ENCODE results near the gene GPR39.
"Not testable (repeated sequence)": the region's sequence is repeated elsewhere in the genome, so short reads cannot be mapped to it uniquely, and the experiment has no call there.

Gene GPR39

DNA sequence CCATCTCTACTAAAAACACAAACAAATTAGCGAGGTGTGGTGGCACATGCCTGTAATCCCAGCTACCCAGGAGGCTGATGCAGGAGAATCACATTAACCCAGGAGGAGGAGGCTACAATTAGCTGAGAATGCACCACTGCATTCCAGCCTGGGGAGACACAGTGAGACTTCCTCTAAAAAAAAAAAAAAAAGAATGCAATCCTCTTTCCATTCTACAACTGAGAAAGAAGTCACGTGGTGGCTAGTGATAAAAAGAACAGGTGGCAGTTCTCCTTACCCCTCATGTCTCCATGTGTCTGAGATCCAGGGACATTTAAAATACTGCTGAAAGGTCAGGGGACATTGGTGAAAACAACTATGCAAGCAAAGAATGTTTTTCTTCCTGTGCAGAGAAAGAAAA is 24.4 kb upstream of the GPR39 start:
- no peak for TF ChIP-seq CTCF (IDR thresholded peaks at IDR 0.05; ENCODE audit: control insufficient read depth, extremely low read depth, insufficient read depth)
- DNase-seq (ENCODE audit: low read depth), result no peak
- no peak overlapping the region for H3K4me3 ChIP-seq (ENCODE audit: low read depth, low read length)

DNA sequence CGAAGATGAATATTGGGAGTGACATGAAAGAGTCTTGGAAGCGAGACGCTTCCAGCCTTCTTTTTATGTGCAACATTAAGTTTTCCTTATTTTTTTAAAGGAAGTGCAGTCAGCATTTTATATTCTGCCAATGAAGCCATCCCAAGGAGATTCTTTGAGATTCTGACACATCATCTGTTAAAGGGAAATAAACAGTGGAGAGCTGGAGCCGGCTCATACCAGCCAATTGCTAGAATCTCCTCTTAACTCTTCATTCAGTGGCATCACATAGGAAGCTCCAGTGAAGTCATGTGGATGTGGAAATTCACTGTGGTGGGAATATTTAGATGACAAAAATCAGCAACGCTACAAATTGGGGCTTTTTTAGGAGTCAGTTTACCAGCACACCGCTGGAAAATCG is 23.7 kb upstream of the GPR39 start:
- no peak for TF ChIP-seq CTCF (IDR thresholded peaks at IDR 0.05; ENCODE audit: control insufficient read depth, extremely low read depth, insufficient read depth)
- DNase-seq (ENCODE audit: low read depth), result no peak
- H3K4me3 ChIP-seq (ENCODE audit: low read depth, low read length), result no peak overlapping the region

DNA sequence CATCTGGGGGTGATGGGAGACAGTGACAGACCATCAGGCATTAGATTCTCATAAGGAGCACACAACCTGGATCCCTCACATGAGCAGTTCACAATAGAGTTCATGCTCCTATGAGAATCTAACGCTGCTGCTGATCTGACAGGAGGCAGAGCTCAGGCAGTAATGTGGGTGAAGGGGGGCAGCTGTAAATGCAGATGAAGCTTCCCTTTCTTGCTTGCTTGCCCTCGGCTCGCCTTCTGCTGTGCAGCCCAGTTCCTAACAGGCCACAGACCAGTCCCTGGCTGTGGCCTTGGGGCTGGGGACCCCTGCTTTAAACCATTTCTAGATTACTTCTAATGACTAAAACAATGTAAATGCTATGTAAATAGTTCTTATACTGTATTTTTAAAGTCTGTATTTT is 19.6 kb upstream of the GPR39 start:
- not testable (repeated sequence) for H3K4me3 ChIP-seq (ENCODE audit: low read depth, low read length); DNase-seq (ENCODE audit: low read depth)

DNA sequence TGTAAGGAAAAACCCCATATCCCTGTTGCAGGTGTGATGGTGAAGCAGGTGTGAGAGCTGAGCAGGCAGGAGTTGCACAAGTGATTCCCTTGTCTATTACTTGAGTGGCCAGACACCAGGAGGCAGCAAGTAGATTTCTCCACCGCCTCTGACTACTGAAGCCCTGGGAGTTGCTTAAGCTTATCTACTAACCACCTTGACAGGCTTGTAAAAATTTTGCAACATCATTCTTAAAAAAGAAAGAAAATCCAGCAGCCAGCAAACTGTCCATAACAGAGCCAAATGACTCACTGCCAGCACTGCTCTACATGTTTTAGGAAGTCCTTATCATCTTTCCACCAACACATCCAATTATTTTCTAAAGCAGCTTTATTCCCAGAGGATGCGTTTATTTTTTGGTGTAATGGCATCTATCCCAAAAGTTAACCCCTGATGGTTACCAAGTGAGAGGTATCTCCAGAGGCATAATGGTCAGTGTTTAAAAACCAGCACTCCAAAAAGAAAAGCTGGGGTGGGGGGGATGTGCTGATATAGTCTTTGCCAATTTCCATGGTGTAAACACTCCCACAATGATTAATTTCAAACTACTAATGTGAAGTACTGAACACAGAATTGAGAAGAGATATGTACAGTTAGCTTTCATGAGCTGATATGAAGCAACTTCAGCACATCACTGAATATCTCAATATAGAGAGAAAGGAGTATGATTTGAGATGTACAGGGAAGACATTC is 16.3 kb upstream of the GPR39 start:
- H3K4me3 ChIP-seq (ENCODE audit: low read depth, low read length), result no peak overlapping the region
- no peak for TF ChIP-seq CTCF (IDR thresholded peaks at IDR 0.05; ENCODE audit: control insufficient read depth, extremely low read depth, insufficient read depth)
- DNase-seq (ENCODE audit: low read depth), result no peak

- no peak overlapping the region for H3K4me3 ChIP-seq (ENCODE audit: low read depth, low read length)
- TF ChIP-seq CTCF (IDR thresholded peaks at IDR 0.05; ENCODE audit: control insufficient read depth, extremely low read depth, insufficient read depth), result no peak
- no peak for DNase-seq (ENCODE audit: low read depth)
These were observed 15.7 kb upstream of the GPR39 start for GRCh38 chr2:132400901-132401240.

DNA sequence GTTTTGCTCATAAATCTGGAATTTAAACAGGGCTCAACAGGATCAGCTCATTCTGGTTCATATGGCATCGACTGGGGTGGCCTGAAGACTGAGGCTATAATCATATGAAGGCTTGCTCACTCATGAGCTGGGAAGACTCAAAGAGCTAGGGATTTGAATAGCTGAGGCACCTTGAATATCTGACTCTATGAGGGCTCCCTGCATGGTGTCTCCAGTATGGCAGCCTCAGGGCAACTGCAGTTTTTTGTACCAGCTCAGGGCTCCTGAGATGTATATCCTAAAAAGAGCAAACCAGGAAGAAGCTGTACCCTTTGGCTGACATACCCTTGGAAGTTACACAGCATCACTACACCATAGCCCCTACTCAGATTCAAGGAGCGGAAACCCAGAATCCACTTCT is 15.3 kb upstream of the GPR39 start:
- TF ChIP-seq CTCF (IDR thresholded peaks at IDR 0.05; ENCODE audit: control insufficient read depth, extremely low read depth, insufficient read depth), result no peak
- no peak for DNase-seq (ENCODE audit: low read depth)
- no peak overlapping the region for H3K4me3 ChIP-seq (ENCODE audit: low read depth, low read length)

DNA sequence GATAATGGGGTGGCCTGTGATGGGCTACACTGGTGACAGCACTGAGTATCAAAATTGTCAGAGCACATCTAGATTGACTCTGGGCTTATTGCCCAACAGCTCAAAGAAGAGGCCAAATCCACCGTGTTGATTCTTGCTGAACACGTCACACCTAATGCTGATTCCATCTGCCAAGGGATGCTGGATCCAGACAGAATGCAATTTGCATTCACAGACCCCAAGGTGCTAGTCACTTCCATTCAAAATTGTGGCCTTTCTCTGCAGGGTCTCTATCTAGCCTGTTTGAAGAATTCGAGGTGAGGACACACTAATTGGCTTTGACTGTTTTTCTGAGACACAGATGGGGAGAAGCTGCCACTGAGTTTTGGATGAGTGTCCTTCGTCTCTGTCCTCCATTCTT is 13.5 kb upstream of the GPR39 start:
- TF ChIP-seq CTCF (IDR thresholded peaks at IDR 0.05; ENCODE audit: control insufficient read depth, extremely low read depth, insufficient read depth), result no peak
- DNase-seq (ENCODE audit: low read depth), result no peak
- H3K4me3 ChIP-seq (ENCODE audit: low read depth, low read length), result no peak overlapping the region
